Measurements from ENCODE around the gene C1QTNF8.

Gene C1QTNF8

DNA sequence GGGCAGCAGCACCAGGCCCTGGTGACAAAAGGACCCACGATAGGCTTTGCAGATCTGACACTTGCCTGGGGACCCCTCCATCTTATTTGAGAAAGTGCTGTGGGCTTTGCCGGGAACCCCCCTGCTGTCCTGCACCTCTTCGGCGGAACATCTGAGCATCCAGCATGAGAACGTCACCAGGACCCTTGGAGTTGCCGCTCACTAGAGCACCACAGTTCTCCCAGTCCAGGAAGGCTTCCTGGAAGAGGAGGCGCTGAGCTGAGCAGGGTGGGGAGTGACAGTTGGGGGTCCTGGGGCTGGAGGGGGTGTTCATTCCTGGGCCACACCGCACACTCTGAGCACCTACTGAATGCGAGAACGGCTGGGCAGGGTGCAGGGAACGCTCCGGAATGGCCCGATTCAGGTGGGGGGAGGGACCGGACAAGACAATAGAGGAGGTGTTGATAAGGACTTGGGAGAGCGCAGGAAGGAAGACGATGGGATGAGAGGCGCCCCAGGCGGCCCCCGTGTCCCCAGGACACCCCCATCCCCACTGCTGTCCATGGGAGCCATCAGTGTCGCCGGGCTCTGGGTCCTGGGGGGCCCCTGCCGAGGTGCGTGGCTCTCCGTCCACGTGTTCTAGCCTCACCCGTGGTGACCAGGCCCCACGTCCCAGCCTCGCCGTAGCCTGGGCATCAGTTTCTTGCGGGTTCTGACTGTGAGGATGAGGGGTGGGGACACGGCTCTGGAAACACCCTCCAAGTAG is 32.1 kb upstream of the C1QTNF8 start:
- FAIRE-seq: no peak
- DNase-seq (ENCODE audit: insufficient read length, low spot score): no peak

DNA sequence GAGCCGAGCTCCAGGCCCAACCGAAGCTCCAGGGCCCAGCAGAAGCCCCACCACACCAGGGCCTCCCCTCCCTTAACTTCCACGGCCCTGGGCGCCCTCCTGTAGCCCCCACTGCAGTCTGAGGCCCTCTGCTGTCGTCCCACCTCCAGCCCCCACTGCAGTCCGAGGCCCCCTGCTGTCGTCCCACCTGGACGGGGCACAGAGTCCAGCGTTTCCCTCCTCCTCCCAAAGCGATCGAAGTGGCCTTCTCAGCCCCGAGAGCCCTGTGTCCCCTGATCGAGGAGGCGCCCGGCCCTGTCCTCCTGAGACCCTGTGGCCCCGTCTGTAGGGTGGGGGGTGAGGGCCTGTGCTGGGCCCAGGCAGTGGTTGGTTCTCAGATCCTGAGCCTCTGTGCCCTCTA is 31.1 kb upstream of the C1QTNF8 start:
- no peak for DNase-seq (ENCODE audit: insufficient read length, low spot score)
- FAIRE-seq: no peak

DNA sequence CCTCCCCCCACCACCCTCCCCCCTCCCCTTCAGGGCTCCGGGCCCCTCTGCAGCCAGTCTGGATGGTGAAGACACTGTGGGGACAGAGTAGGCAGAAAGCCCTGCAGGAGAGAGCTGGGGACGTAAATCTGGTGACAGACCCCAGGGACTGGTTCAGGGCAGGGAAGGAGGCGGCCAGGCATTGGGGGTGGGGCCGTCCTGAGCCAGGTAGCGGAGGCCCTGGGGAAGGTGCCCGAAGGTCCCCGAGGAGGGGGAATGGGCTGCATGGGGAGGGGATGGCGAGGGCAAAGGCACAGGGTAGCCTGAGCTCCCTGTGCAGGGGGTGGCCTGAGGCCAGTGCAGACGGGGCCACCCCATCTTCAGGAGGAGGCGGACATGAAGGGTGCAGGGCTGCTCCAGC is 30.5 kb upstream of the C1QTNF8 start:
- DNase-seq (ENCODE audit: insufficient read length, low spot score) (no peak), FAIRE-seq (no peak)

DNA sequence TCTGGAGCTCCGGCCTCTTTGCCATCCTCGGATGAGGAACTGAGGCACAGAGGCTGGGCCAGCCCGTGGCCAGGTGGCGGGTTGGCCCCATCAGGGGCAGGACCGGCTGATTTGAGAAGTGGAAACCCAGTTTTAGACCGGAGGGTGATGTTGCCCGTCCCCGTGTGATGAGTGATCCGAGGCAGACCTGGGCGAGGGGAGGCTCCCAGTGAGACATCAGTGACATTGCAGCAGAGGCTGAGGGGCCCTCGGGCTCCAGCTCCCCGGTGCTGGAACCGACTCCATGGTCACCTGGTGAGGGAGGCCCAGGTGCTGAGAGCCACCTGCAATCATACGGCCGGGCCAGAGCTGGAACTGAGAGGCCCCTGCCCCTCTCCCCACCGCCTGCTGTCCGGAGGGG is 30.0 kb upstream of the C1QTNF8 start:
- DNase-seq (ENCODE audit: insufficient read length, low spot score) (no peak), FAIRE-seq (no peak)

DNA sequence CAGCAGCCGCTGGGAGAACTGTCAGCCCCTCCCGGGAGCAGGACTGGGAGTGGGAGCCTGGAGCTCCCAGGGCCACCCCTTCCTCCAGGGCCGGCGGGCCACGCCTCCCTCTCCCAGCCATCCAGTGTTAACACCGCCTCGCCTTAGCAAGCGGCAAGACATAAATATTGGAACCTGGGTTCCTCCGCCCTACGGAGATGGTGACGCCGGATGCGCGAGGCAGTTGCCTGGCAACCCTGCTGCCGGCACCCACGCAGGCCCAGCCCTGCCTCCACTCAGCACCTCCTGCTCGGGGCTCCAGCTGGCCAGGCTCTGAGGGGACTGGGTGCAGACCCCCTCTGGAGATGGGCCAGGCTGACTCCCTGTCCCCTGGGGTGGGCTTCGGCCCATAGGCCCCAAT is 29.4 kb upstream of the C1QTNF8 start:
- FAIRE-seq: no peak
- DNase-seq (ENCODE audit: insufficient read length, low spot score): no peak

DNA sequence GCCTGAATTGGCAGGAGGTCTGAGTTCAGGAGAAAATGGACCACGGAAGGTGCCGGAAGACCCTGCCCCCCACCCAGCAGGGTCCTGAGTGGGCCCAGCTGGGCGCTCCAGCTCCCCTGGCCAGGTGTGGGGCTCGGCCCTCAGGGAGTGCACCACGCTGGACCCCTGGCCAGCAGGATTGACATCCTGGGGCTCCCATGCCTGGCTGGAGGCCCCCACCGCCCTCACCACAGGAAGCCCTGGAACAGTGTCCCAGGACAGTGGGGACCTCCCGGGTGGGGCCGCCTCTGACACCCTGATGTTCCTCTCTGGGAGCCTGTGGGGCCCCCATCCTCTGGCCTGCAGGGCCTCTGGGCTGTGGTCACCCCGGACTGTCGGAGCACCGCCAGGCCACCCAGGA is 28.8 kb upstream of the C1QTNF8 start:
- DNase-seq (ENCODE audit: insufficient read length, low spot score): no peak

DNA sequence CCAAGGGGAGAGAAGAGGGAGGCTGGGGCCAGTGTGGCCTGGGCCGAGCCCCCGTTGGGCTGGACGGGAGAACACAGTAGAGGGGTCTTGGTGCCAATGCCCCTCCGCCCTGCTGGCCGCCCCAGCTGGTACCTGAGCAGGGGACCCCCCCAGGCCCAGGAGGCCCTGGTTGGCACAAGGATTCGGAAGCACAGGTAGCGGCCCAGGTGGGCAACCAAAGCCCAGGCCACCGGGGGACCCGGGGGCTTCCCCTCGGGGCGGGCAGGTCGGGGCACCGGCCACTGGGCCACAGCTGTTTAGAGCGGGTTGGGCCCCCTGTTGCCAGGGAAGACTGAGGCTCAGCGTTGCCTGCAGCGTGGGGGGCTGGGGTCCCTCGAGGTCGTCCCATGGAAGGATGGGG is 28.2 kb upstream of the C1QTNF8 start:
- DNase-seq (ENCODE audit: insufficient read length, low spot score) (no peak), FAIRE-seq (no peak)

More for the DNA sequence above, 28.8 kb upstream of the C1QTNF8 start:
- FAIRE-seq: no peak

DNA sequence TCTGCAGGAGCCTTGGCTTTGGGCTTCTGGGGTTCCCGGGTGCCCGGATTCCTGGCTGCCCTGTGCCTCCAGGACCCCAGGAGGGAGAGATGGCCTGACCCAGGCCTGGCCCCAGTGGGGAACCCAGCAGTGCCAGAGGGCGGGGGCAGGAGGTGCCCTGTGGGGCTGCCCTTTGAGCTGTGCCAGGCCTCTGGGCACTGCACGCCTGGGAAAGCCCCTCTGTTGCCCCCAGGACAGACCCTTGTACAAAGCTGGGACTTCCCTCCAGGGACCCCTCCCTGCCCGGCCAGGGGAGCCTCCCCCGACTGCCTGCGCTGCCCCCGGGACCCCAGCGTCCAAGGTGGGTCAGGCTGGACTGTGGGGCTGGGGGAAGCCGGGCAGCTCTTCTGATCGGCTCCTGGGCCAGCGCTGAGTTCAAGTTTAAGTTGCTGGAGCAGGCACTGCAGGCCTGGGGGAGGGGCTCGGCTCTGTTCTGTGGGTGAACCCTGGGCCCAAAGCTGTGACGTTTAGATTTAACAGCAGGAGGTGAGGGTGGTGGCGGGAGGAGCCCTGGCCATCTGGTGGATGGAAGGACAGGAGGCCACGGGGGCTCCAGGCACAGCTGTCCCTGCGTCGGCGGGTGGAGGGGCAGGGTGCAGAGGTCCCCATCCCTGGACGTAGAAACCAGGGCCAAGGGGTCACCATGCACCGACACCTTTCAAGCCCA is 27.6 kb upstream of the C1QTNF8 start:
- no peak for DNase-seq (ENCODE audit: insufficient read length, low spot score)
- no peak for FAIRE-seq

DNA sequence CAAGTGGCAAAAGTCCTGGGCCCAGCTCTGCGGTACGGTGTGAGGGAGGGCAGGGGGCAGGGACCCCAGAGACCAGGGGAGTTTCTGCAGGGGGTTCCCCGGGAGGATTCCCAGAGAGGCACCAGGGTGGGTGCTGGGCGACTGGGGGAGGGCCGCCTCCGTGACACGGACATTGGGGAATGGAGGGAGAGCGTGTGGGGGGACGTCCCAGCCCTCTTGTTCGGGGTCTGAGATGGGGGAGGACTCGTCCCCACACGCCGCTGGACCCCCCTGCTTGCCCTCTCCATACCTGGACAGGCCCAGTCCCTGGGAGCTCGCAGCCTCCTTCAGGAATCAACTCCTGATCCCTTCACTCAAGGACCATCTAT is 26.3 kb upstream of the C1QTNF8 start:
- DNase-seq (ENCODE audit: insufficient read length, low spot score): no peak
- no peak for FAIRE-seq

DNA sequence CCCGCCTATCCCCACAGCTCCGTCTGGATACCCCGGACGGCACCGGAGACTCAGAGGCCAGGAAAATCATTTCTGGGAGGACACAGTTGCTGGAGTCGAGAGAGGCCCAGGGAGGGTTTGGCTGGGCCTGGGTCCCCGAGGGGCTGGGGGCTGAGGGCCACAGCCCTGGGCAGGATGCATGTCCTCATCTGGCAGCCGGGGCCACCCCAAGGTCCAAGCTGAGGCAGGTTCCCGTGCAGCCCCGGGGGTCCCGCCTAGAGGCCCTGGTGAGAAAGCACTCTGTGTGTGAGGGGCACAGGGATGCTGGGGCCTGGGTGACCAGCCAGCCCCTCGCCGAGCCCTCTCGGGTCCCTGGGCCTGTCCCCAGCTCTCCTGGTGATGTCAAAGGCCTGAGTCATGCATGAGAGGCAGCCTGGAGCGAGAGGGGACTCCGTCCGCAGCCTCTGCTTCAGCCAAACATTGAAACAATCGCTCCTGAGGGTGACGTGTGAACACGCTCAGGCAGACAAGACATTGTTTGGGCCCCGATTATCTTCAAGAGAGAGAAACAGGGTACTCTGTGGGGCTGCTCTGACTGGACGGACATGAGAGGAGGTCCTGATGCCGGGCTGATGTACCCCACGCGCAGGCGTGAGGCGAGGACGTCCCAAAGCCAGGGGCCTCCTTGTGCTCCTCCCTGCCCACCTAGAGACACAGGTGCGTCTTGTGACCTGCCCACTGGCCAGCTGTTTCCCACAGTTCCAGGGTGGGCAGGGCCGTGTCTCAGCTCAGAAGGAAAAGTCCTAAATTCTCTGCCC is 25.8 kb upstream of the C1QTNF8 start:
- DNase-seq (ENCODE audit: insufficient read length, low spot score) (no peak), FAIRE-seq (no peak)

DNA sequence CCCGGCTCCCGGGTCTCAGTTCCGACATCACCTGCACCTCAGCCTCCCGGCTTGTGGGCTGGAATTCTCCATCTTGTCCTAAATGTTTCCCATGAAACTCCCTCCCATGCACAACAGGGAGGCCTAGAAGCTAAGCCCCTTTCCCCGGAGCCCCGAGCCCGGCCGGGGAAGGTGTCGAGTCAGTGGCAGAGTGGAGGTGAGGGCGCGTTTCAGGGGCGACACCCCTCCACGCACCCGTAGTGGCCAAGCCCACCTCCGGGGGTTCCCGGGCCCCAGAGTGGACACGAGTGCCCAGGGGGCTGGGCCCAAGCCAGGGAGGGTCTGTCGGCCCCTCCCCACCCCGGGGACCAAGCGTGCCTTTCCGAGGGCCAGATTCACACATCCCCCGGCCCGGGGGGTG is 25.0 kb upstream of the C1QTNF8 start:
- DNase-seq (ENCODE audit: insufficient read length, low spot score) (no peak), FAIRE-seq (no peak)

DNA sequence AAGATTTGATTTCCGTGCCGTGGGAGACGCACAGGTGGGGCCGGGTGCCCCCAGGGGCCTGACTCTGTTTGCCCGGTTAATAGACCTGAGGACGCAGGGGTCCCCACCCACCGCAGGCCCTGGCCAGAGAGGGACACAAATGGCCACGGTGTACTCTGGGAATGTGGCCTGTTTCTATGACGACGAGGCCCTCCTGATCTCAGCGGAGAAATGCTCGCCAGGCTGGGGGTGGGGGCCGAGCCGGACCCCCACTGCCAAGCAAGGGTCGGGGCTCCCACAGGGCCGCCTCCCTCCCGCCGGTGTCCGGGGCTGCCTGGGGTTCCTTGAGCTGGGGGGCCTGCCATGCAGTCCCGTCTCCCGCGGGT is 24.5 kb upstream of the C1QTNF8 start:
- DNase-seq (ENCODE audit: insufficient read length, low spot score): no peak
- FAIRE-seq: no peak

DNA sequence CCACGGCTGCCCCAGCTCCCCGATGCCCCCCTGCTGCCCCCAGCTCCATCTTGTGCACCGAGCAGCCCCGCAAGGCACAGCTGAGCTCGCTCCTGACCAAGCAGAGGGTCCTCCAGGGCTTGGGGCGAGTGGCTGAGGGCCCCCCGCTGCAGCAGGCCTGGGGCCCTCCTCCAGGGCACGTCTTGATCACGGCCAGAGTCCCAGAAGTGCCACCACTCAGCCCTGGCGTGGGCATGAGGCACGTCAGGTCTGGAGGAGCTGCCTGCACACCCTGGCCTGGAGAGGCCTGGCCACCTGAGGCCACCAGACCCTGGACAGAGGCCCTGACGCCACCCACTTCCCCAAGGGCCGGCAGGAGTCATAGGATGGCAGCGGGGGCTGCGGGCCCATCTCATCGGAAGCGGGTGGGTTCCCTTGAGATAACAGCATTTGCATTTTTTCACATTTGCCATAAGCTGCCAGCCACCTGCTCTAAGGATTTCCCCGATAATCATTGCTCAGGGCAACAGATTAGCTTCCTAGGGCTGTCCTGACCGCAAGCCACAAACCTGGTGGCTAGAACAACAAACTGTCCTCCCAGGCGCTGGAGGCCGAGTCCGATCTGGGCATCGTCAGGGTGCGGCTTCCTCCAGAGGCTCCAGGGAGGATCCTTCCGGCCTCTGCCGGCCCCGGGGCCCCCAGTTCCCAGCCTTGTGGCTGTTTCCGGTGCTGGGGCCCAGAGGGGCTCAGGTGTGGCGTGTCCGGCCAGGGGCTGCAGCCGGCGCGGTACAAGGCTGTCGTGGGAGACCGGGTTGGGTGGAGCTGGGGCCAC is 23.9 kb upstream of the C1QTNF8 start:
- FAIRE-seq: no peak
- no peak for DNase-seq (ENCODE audit: insufficient read length, low spot score)

DNA sequence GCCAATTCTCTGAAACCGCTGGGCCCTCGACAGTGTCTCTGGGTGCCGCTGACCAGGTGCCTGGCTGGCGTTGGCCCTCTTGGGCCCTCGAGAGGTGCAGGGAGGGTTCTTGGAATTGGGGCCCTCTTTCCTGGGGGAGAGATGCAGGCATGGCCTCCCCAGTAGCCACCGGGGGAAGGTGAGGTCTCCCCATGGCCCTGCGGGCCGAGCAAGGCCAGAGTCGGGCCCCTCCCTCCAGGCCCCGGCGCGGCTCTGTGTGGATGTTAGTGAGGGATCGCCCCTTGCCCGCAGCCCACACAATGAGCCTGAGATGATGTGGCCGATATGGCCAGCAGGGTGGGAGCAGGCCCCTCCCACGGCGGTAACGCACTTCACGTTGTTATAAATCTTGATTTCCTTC is 23.1 kb upstream of the C1QTNF8 start:
- FAIRE-seq (no peak), DNase-seq (ENCODE audit: insufficient read length, low spot score) (no peak)

DNA sequence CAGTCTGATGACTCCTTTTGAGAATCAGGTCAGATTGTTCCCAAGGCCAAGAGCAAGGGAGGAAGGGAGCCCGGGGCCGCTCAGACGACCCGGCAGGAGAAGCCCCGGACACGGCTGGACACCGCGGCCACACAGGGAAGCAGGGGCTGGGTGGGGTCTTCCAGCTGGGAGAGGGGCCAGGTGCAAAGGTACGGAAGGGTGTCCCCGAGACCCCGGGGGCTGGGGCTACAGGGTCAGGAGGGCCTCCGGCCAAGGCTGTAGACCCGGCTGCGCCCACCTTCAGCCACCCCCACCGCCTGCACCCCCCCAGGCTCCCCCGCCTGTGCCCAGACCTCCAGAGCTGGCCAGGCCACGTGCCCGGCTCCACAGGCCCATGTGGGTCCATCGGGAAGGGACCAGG is 21.9 kb upstream of the C1QTNF8 start:
- FAIRE-seq (no peak), DNase-seq (ENCODE audit: insufficient read length, low spot score) (no peak)

DNA sequence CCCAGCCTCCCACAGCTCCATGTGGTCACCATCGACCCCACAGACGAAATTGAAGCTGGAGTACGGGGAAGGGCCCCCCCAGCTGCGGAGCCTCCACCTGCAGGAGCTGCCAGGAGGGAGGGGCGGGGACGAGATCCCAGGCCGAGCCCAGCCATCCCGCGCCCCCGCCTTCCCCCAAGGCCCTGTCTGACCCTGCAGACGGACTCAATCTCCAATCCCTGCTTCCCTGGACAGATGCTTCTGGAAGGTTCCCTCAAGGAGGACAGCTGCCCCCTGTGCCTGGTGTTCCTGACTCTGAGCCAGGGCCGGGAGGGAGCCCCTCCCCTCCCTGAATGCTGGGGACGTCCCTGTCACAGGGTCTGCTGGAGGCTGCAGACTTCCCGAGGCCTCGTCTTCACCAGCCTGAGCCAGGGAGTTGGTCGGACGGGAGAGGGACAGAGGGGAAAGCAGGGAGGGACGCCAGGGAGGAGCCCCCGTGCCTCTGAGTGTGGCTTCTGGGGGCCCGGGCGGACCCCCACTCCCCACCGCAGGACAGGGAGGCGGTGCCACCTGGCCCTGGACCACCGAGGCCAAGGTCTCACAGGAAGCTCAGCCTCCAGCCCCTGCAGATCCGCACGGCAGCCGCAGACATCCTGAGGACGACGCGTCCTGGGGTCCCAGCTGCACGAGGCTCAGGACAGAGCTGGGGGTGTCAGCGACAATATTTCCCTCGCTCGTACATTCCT is 21.3 kb upstream of the C1QTNF8 start:
- no peak for FAIRE-seq

DNA sequence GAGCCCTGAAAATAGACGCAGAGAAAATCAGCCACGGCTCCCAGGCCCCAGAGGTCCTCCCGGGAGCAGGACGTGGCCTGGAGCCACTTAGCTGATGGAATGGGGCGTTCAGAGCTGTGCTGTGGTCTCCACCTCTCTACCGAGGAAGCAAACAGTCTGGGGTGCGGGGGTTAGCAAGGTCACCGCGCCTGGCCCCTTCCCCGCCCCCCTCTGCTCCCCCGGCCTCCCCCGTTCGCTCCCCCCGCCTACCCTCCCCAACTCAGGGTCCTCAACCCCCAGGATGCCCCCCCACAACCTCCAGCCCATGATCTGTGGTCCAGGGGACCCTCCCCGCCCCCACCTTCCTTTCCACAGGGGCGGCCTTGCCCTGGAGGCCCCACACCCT is 20.6 kb upstream of the C1QTNF8 start:
- no peak for DNase-seq (ENCODE audit: insufficient read length, low spot score)
- no peak for FAIRE-seq

More for the DNA sequence above, 21.3 kb upstream of the C1QTNF8 start:
- no peak for DNase-seq (ENCODE audit: insufficient read length, low spot score)

DNA sequence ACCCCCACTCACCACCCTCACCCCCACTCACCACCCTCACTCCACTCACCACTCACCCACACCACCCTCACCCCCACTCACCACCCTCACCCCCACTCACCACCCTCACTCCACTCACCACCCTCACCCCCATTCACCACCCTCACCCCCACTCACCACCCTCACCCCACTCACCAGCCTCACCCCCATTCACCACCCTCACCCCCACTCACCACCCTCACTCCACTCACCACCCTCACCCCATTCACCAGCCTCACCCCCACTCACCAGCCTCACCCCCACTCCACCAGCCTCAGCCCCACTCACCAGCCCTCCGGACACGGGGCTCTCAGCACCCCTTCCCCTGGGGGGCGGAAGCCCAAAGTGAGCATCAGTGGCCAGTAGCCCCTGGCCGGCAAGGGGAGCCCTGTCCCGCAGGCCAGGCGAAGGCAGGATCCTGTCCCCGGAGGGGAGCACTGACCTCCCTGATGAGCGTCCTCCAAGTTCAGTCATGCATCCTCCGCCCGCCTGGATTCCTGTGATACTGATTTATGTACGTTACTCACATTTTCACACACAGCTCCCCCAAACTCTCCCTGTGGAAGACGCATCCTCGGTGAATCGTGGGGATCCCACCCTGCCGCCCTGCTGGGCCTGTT is 18.0 kb upstream of the C1QTNF8 start:
- FAIRE-seq: peak; percentile 84
- no peak for DNase-seq (ENCODE audit: insufficient read length, low spot score)

DNA sequence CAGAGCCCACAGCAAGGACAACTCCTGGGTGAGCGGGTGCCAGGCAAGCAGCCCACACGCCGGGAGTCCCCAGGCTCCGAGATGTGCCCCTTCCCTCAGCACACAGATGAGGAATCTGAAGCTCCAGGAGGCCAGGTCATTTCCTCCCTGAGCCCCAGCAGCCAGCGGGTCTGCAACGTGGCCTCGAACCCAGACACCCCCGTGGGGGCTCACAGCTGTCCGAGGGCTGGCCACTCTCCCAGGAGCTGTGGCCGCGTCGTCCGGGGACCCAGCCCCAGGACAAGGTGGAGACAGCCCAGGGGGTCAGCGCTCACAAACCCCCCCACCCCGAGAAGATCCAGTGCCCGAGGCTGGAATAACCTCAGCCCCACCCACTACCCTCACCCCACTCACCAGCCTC is 17.4 kb upstream of the C1QTNF8 start:
- DNase-seq (ENCODE audit: insufficient read length, low spot score): no peak
- no peak for FAIRE-seq
